HG02938 (cell line): ENCODE measurements around the gene ATG2A.

Experiments
- ATAC-seq: cut with Tn5 transposase; IDR thresholded peaks from one replicate; pipeline ENCODE4 v1.9.1; 2021; ENCODE audit warnings: mild to moderate bottlenecking, moderate library complexity; ENCODE audit not compliant: unreplicated experiment

Gene ATG2A

GRCh38 chr11:64916775-64917662 is at the start of gene ATG2A:
Gene ATG2A (minus strand): TSS chr11:64917209. CDS start chr11:64917135, 74 bp downstream.
- ATAC-seq: peak; percentile 94

DNA sequence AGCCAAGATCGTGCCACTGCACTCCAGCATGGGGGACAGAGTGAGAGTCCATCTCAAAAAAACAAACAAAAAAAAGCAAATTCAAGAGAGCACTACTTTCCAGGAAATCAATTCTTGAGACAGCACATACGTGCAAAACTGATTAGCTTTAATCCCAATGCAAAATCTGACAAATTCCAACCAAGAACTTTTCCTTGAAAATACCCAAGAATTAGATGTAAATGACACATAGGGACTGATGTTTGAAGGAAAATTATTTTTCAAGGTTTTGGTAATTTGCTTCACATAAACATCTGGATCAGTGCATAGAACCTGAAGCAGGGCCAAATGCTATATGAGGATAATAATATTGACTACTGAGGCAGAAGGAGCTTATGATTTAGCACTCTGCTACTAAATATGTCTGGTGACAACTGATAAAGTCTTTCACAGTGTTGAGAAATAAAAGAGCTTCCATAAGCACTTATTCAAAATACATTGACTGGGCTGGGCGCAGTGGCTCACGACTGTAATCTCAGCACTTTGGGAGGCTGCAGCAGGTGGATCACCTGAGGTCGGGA is 46.1 kb upstream of the ATG2A start:
- ATAC-seq: no peak

- ATAC-seq: no peak
Measured at GRCh38 chr11:64960719-64961118, 43.7 kb upstream of the ATG2A start.

DNA sequence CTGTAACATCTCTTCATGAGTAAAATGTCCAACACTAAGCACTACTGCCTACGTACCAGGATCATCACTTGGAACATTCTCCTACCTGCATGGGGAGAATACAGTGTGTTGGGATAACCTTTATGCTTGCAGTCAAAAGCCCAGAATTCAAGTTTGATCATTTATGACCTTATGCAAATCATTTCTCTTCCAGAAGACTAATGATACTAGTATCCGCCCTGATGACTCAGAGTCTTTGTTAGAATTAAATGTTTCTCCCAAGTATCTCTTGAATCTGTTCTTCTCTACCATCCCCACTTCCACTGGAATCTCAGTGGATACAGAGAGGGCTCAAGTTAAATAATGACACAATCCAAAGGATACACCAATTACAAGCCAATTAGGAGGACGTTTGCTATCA is 42.5 kb upstream of the ATG2A start:
- no peak for ATAC-seq

DNA sequence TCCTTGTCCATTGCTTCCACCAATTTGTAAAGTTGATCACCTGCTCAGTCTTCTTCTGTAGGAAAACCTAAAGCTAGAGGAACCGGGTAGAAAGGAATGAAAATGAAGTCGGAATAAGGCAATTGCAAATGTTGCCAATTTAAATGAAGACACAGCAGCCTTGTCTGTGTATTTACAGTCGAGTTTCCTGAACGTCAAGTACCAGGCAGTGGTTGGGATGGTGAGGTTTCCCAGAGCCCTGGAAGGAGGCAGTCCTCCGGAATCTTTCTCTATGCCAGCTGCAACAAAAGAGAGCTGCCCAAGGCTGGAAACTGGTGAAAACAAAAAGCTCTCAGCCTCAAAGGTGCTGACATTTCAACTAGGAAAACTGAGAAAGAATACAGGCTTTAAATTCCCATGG is 37.2 kb upstream of the ATG2A start:
- ATAC-seq: no peak

GRCh38 chr11:64951529-64951928 is 34.5 kb upstream of the ATG2A start:
- no peak for ATAC-seq

GRCh38 chr11:64947208-64947814 is 30.3 kb upstream of the ATG2A start:
- no peak for ATAC-seq

- no peak for ATAC-seq
Measured at GRCh38 chr11:64936539-64936938, 19.5 kb upstream of the ATG2A start.

GRCh38 chr11:64935359-64936081 is 18.5 kb upstream of the ATG2A start, which contains the start of gene GPHA2:
Gene GPHA2 (minus strand): TSS chr11:64935893. CDS start chr11:64935460, 433 bp downstream.
- no peak for ATAC-seq

- no peak for ATAC-seq
Measured at GRCh38 chr11:64934682-64935358, 17.8 kb upstream of the ATG2A start.

GRCh38 chr11:64933935-64934681 is 17.1 kb upstream of the ATG2A start:
- ATAC-seq: no peak

DNA sequence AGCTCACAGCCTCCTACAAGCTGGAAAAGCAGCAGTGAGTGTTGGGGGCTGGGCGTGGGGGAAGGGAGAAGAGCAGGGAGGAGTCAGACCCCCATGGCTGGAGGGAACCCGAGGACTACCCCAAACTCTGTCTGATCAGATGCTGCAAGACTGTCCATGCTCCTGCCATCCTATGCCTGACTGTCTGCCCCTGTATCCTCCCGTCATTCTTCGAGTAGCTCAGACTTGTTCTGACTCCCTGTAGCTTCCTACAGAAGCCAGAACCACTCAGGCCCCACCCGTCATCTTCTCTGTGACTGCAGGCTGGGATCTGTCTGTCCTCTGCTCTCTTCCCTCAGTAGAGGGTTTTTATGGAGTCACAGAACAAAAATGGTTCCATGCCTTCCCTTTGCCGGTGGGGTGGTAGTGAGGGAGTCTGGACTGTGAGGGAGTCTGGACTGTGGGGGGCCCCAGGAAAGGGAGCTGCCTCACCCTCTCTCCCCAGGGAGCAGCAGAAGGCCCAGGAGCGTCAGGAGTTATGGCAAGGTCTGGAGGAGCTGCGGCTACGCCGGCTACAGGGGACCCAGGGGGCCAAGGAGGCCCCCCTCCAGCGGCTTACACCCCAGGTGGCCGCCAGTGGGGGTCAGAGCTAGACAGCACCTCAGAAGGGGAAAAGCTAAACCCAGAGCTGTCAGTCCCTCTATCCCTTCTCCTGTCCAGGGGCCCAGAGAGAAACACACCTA is 16.4 kb upstream of the ATG2A start:
- no peak for ATAC-seq

- no peak for ATAC-seq
Measured at GRCh38 chr11:64932324-64932723, 15.3 kb upstream of the ATG2A start.

GRCh38 chr11:64931290-64931689 is 14.3 kb upstream of the ATG2A start:
- ATAC-seq: no peak

GRCh38 chr11:64930340-64930739 is 13.3 kb upstream of the ATG2A start:
- no peak for ATAC-seq

DNA sequence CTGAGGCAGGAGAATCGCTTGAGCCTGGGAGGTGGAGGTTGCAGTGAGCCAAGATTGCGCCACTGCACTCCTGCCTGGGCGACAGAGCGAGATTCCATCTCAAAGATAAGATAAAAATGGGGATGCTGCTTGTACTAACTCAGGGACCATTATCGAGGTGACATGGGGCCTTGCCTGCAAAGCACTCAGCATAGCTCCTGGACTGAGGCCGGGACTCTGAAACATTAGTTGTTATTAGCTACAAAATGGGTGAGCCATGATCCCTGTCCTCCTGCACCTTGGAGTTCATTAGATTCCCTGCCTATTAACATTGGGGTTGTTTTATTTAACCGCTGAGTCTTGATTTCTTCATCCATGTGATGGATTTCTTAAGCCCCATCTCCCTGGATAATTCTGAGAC is 12.6 kb upstream of the ATG2A start:
- ATAC-seq: no peak

- no peak for ATAC-seq
Measured at GRCh38 chr11:64928957-64929356, 11.9 kb upstream of the ATG2A start.

DNA sequence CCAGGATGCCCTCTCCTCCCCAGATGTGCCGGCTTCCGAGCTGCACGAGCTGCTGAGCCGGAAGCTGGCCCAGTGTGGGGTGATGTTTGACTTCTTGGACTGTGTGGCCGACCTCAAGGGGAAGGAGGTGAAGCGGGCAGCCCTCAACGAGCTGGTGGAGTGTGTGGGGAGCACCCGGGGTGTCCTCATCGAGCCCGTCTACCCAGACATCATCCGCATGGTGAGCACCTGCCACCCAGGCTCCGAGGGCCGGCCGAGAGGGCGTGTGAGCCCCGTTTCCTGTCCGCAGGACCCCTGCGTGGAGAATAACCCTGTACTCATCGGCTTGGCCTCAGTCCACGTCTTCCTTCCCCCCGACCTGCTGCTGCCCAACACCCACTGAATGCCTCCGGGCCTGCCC is 9.7 kb upstream of the ATG2A start:
- ATAC-seq: no peak
